T-helper 22 cell (primary cell): ENCODE measurements around the gene MRPS18B.
A peak's percentile ranks its signal among the peaks of the same experiment; 100 is the strongest.
"Not testable (repeated sequence)": the region's sequence is repeated elsewhere in the genome, so short reads cannot be mapped to it uniquely, and the experiment has no call there.

Experiments used
- DNase-seq: peaks from one replicate; pipeline ENCODE4 v3.0.0-alpha.2; 2020; ENCODE audit warnings: low read depth

Gene MRPS18B

GRCh38 chr6:30643656-30644055, 26.0 kb downstream of the MRPS18B start:
- no peak for DNase-seq

GRCh38 chr6:30644769-30645168, 27.1 kb downstream of the MRPS18B start:
- no peak for DNase-seq

DNA sequence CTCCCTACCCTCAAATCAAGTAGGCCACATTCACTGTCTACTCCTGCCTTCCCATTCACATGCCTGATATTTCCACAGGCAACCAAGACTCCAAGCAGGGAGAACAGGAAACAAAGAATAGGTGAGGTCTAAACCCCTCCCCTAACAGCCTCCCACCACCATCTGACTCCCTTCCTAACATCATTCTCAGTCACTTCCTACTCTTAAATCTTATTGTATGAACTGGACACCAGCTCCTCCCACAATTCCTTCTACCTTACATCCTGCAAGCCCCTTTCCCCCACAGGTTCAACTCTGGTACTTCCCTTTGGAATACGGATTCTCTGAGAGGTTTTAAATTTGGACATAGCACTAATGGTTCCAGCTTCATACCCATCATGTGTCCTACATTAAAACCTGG, 28.3 kb downstream of the MRPS18B start:
- no peak for DNase-seq

- peak; percentile 90 for DNase-seq
Measured at GRCh38 chr6:30646450-30647241, 29.0 kb downstream of the MRPS18B start, which contains the start of gene C6orf136. C6orf136 (plus strand) TSS chr6:30647133; CDS start chr6:30647232, 99 bp downstream.

DNA sequence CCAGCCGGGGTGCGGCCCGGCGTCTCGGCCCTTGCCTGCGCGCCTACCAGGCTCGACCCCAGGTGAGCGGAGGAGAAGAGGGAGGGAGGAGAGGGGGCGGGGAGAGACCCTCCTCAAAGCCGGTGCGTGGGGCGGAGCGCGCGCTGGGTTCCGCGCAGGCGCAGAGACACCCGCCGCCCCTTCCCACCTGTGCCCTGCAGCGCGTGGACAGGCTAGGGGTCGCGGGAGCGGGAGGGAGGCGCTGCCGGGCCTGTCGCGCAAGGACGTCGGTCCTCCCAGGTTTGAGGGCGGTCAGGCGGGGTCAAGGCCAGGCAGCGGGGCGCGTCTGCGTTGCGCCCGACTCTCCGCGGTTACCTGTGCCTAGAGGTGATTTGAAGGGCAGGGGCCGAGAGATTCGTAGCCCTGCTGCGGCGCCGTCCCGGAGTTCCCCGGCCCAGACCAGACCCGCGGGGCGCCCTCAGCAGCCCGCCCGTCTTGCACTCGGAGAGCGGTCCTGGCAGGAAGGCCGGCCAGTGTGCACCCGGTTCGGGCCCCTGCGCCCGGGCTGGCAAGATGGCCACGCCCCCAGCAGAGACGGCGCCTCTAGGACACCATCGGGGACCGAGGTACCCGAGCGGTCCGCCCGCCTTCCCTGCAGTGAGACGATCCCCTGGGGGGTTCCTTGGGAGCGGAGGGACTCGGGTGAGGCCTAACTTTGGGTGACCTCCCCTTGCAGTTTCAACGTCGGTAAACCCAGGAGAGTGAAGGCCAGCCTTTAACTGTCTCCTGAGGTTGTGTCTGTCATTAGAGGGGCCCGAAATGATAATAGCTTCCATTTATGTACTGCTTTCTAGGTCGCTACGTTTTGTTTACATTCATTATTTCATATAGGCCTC, 29.8 kb downstream of the MRPS18B start:
- DNase-seq, result peak; percentile 54

GRCh38 chr6:30651143-30651542, 33.5 kb downstream of the MRPS18B start:
- DNase-seq, result no peak

DNA sequence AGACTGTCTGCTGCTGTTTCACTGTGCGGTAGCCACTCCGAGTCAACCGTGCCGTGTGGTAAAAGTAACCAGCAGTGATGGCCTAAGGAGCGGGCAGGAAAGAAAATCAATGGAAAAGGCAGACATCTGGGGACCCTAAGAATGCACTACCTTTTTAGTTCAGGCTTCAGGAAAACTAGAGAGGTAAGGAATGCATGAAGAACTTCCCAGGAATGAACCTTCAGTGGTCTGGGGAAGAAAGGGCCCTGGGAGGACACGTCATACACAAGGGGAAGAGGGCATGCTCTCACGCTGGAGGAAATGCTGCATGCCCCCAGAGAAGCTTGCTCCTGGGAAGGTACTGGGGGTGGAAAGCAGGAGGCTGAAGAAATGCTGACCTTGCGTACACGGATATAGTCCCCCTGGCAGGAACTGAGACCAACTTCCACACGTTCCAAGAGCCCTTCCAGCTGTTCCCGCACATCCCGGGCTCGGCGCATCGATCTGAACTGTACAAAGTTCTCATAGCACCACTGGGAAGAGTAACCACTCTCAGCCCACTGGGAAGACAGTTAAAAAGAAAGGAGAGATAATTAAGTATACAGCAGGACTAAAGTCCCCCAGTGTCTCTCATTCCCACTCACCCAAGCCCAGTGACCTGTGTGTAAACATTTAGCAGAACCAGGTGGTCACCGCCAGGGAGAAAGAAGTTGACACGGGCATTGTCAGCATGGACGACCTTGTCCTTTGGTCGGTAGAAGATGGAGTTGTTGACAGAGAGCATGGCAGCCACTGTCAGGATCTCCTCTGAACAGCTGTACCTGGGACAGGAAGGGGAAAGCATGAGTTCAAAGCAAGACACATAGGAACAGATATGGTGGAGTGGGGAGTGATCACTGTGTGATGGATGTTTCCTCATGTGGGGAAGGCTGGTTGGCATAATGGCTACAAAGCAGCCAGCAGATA, 37.4 kb downstream of the MRPS18B start:
- DNase-seq, result no peak

DNA sequence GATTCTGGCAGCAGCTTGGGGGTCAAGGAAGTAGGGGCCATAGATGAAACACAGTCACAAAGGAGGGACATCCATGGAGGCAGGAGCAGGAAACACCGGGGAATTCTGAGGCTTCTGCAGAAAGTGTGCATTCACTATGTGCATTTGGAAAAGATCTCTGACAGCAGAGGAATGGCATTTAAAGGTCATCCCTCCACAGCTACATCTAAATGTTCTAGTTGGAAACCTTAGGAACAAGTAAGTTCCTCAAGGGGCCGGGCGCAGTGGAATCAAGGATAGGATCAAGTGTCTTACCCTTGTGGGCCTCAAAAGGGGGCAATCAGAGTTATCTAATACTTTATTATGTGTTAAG, 38.1 kb downstream of the MRPS18B start:
- no peak for DNase-seq

DNA sequence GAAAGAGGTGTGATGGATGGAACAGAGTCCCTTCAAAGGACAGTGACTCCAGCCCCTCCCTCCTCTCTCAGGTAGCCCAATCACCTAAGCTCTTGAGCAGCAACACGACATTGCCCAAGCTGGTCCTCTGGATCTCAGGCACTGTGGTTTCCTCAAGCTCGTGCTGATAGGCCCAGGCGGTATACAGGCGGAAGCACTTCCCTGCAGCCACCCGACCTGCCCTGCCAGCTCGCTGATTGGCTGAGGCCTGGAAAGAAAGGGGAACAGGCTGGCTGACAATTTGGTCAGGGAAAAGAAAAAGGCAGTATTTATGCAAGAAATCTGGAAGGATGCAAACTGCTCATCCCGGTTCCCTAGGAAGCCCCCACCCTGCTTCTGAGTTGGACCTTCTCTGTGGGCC, 38.9 kb downstream of the MRPS18B start:
- DNase-seq, result no peak

DNA sequence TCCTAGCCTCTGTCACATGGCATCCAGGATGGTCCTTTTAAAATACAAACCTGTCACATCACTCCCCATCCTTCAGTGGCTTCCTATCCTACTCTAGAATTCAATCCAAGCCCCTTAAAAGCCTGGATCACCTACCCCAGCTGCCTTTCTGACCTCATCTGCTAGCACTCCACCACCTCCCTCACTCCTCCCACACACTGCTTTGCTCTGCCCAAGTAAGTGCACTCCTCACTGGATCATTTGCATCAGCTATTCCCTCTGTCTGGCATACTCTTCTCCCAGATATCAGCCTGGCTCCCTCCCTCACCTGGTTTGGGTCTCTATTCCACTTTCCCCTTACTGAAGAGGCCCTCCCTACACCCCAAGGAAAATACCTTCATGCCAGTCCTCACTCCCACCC, 39.8 kb downstream of the MRPS18B start:
- DNase-seq, result no peak

- DNase-seq, result not testable (repeated sequence)
Measured at GRCh38 chr6:30657922-30658321, 40.3 kb downstream of the MRPS18B start.

- DNase-seq, result no peak
Measured at GRCh38 chr6:30664994-30665767, 47.5 kb downstream of the MRPS18B start.

DNA sequence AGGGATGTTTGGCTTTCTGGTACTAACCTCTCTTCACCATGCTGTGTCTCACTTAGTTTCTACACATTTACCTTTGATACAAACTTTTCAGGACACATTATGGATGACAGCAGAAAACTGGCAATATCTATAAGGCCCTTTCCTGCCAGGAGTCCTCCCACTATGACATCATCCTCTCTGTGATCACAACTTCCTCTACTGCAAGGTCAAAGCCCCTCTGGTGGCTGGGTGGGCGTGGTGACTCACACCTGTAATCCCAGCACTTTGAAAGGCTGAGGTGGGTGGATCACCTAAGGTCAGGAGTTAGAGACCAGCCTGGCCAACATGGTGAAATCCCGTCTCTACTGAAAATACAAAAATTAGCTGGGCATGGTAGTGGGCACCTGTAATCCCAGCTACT, 48.7 kb downstream of the MRPS18B start:
- DNase-seq, result not testable (repeated sequence)

DNA sequence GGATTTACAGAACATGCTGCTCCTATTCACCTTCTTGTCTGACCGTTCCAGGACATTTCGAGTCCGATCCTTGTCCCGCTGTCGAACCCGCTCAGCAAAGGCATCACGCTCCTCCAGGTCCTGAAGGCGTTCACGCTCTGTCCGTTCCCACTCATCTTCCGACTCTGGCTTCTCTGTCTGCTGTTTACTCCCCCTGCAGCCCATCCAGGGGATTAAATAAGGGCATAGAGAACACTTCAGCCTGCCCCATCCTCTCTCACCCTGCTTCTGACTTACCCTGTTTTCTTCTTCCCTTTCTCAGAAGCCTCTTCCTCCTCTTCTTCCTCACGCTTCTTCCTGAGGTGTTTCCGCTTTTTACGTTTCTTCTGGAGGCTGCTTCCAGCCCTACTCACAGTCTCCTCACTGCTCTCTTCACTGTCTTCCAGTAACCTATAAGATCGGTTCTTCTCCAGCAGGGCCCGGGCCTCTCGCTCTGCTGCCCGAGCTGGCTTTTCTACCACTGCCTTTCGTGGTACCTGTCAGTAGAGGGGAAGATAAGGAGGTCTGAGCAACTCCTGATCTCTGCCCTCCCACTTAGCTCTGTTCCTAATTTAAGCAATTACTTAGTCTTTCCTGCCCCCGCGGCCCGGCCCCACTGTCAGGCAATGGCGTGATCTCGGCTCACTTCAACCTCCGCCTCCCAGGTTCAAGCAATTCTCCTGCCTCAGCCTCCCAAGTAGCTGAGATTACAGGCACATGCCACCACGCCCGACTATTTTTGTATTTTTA, 53.3 kb downstream of the MRPS18B start:
- DNase-seq, result no peak

- DNase-seq, result peak; percentile 81
Measured at GRCh38 chr6:30672445-30673253, 55.0 kb downstream of the MRPS18B start, which contains the start of gene DHX16. DHX16 (minus strand) TSS chr6:30673006; CDS start chr6:30672841, 165 bp downstream.
